Thymus (tissue), 11 donors: ENCODE data around the gene IFT122. TPM values are rescaled to one million over a fixed set of nuclear protein-coding genes. Genes with fewer than 3 reads are reported as not detected.
"Not testable (repeated sequence)": the region's sequence is repeated elsewhere in the genome, so short reads cannot be mapped to it uniquely, and the experiment has no call there.

Experiments
- DNase-seq, 9 donors: peaks; one replicate each; pipeline ENCODE4 v3.0.0-alpha.2; 2013; ENCODE audit warnings: low spot score in 9 of 9, low read depth in 6 of 9, missing footprints in 1 of 9
- H3K27ac ChIP-seq, 2 donors: one replicate each; pipeline ENCODE4 v1.5.1; 2013; ENCODE audit warnings: control low read depth in 1 of 2, low read depth in 1 of 2, low read length in 1 of 2, mild to moderate bottlenecking in 1 of 2, moderate library complexity in 1 of 2
- H3K27me3 ChIP-seq, 2 donors: one replicate each; pipeline ENCODE4 v1.5.1; 2013; ENCODE audit warnings: low read length in 1 of 2; ENCODE audit not compliant: control insufficient read depth in 2 of 2, insufficient read depth in 1 of 2
- H3K36me3 ChIP-seq, 2 donors: one replicate each; pipeline ENCODE4 v1.5.1; 2013; ENCODE audit warnings: low read length in 1 of 2, mild to moderate bottlenecking in 1 of 2, moderate library complexity in 1 of 2; ENCODE audit not compliant: control insufficient read depth in 2 of 2, insufficient read depth in 2 of 2
- H3K4me1 ChIP-seq, 2 donors: one replicate each; pipeline ENCODE4 v1.5.1; 2013; ENCODE audit warnings: low read length in 2 of 2; ENCODE audit not compliant: control insufficient read depth in 2 of 2, insufficient read depth in 2 of 2
- H3K4me3 ChIP-seq, 2 donors: one replicate each; pipeline ENCODE4 v1.5.1; 2013; ENCODE audit warnings: low read length in 2 of 2, control low read depth in 1 of 2, mild to moderate bottlenecking in 1 of 2
- H3K9me3 ChIP-seq, 2 donors: one replicate each; pipeline ENCODE4 v1.5.1; 2013; ENCODE audit warnings: low read length in 1 of 2, mild to moderate bottlenecking in 1 of 2; ENCODE audit not compliant: control insufficient read depth in 2 of 2, insufficient read depth in 1 of 2
- WGBS: extraction: QIAGEN DNeasy Blood & Tissue Kit; methylation state at CpG from one replicate; pipeline ENCODE4 v1.1.7; 2013; 5-methylcytosine and 5-hydroxymethylcytosine counted together
- polyA plus RNA-seq: library from polyadenylated mRNA; stranded (reverse); fragments of 200-250 nt; gene quantifications from one replicate; pipeline ENCODE4 v1.2.3, GENCODE V29; 2013
- total RNA-seq: library from RNA; stranded (reverse); fragments of 120-200 nt; gene quantifications from one replicate; pipeline ENCODE4 v1.2.4, GENCODE V29; 2013
- donor health status: healthy.

The IFT122 gene
- total and polyA plus RNA-seq, 2 donors = 10.0 to 14.5 TPM

- not testable (repeated sequence) for H3K4me1 ChIP-seq, H3K9me3 ChIP-seq
- WGBS = 97% methylated on average over 13 of the region's 14 CpGs
Observed at GRCh38 chr3:129499604-129500333, 59.7 kb downstream of the IFT122 start.

DNA sequence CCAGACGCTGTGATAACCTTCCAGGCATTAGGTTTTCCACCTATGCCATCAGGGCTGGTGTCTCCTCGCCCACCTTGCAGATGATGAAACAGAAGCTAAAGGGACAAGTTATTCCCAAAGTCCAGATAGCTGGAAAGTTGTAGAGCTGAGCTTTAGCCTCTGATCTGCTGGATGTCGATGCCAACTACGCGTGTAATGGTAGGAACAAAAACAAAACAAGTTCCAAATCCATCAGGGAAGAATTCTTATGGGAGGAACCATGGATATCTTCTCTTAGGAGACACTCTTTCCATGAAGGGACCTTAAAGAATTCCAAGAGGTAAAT lies 60.3 kb downstream of the IFT122 start:
- 97% methylated on average over 5 of the region's 5 CpGs for WGBS
- Histone ChIP-seq H3K27me3 (no peaks in the 10 kb centered on the region), H3K4me3 (no peak overlapping the region), H3K4me1 (no peaks in the 10 kb centered on the region), H3K9me3 (no peaks in the 10 kb centered on the region), H3K36me3 (peaks cover 51 to 57% of the 10 kb centered on the region in 2 donors), H3K27ac (no peak overlapping the region)
- no peak for DNase-seq

More at GRCh38 chr3:129499604-129500333, 59.7 kb downstream of the IFT122 start:
- H3K36me3 ChIP-seq = peaks cover 48 to 51% of the 10 kb centered on the region in 2 donors
- not testable (repeated sequence) for H3K27me3 ChIP-seq, H3K4me3 ChIP-seq, H3K27ac ChIP-seq, DNase-seq

- 95% methylated on average over 5 of the region's 5 CpGs for WGBS
- H3K4me1 ChIP-seq = no peaks in the 10 kb centered on the region
- H3K27ac ChIP-seq = no peak overlapping the region
- peaks cover 49 to 64% of the 10 kb centered on the region in 2 donors for H3K36me3 ChIP-seq
- no peaks in the 10 kb centered on the region for H3K27me3 ChIP-seq
- H3K4me3 ChIP-seq = no peak overlapping the region
- no peaks in the 10 kb centered on the region for H3K9me3 ChIP-seq
- no peak for DNase-seq
Observed at GRCh38 chr3:129501630-129502029, 61.6 kb downstream of the IFT122 start.

GRCh38 chr3:129502641-129503408 lies 62.8 kb downstream of the IFT122 start:
- Histone ChIP-seq H3K9me3 (no peaks in the 10 kb centered on the region), H3K4me3 (no peak overlapping the region), H3K27me3 (no peaks in the 10 kb centered on the region), H3K36me3 (peaks cover 51 to 63% of the 10 kb centered on the region in 2 donors), H3K27ac (no peak overlapping the region), H3K4me1 (no peaks in the 10 kb centered on the region)
- WGBS = 96% methylated on average over 18 of the region's 18 CpGs
- DNase-seq = no peak

GRCh38 chr3:129503471-129504291 lies 63.7 kb downstream of the IFT122 start:
- no peak overlapping the region for H3K4me3 ChIP-seq
- WGBS = 97% methylated on average over 13 of the region's 13 CpGs
- no peaks in the 10 kb centered on the region for H3K9me3 ChIP-seq
- peaks cover 52 to 61% of the 10 kb centered on the region in 2 donors for H3K36me3 ChIP-seq
- H3K27ac ChIP-seq = no peak overlapping the region
- no peaks in the 10 kb centered on the region for H3K4me1 ChIP-seq
- no peaks in the 10 kb centered on the region for H3K27me3 ChIP-seq
- DNase-seq = no peak

DNA sequence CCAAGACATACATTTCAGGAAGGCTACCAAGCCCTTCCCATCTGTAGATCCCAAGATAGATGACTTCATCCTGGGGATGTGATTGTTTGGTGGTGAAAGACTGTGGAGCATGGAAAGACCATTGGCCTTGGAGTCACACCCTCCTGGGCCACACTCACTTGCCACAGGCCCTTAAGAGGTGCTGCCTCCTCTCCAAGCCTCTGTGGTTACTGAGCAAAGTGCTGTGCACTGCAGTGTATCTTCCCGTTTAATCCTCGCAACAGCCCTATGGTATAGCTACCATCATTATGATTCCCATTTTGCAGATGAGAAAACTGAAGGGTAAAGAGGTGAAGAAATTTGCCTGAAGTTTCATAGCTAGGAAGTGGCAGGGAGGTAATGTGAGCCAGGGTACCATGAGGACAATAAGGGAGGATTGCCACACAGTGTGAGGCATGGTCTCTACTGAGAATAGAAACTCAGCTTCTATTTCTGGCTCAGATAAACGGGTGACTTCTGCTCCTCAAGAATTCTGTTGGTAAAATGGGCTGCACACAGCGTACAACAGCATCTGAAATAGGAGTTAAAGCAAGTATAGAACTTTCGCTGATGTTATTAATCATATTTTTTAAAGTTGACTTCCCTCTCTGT lies 64.6 kb downstream of the IFT122 start:
- no peaks in the 10 kb centered on the region for H3K4me1 ChIP-seq
- H3K36me3 ChIP-seq = peaks cover 52 to 61% of the 10 kb centered on the region in 2 donors
- WGBS = 97% methylated on average over 5 of the region's 5 CpGs
- H3K27me3 ChIP-seq = no peaks in the 10 kb centered on the region
- no peaks in the 10 kb centered on the region for H3K9me3 ChIP-seq
- no peak for DNase-seq
- no peak overlapping the region for H3K27ac ChIP-seq
- no peak overlapping the region for H3K4me3 ChIP-seq

DNA sequence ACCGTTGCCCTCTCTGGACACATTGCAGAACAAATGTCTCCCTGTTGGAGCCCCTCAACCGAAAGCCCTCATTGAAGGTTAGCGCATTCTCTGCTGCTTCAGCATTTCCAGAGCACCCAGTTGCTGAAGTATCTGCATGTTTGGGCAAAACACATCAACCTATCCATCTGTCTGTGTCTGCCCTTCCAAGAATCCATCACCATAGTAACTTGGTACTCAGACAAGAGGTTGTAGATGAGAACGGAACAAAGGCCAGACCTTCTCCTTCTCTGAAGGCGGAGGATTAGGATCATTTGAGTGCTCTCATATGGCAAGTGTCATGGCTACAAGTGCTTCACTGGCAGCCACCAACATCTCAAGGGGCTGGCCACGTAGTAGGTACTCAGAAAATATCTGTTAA lies 65.3 kb downstream of the IFT122 start:
- Histone ChIP-seq H3K36me3 (peaks cover 45 to 55% of the 10 kb centered on the region in 2 donors), H3K9me3 (no peaks in the 10 kb centered on the region), H3K27ac (no peak overlapping the region), H3K4me1 (no peaks in the 10 kb centered on the region), H3K4me3 (no peak overlapping the region), H3K27me3 (no peaks in the 10 kb centered on the region)
- no peak for DNase-seq
- WGBS = 97% methylated on average over 6 of the region's 6 CpGs

- Histone ChIP-seq H3K9me3 (no peaks in the 10 kb centered on the region), H3K4me3 (no peak overlapping the region), H3K27ac (no peak overlapping the region), H3K27me3 (no peaks in the 10 kb centered on the region), H3K4me1 (no peaks in the 10 kb centered on the region), H3K36me3 (peaks cover 41 to 52% of the 10 kb centered on the region in 2 donors)
- 97% methylated on average over 9 of the region's 9 CpGs for WGBS
- no peak for DNase-seq
Observed at GRCh38 chr3:129506231-129506742, 66.3 kb downstream of the IFT122 start.
